Fibroblast of villous mesenchyme (primary cell): Measurements from ENCODE around the gene BMERB1. TPM values are rescaled to one million over a fixed set of nuclear protein-coding genes. Genes with fewer than 3 reads are reported as not detected.
"Not testable (repeated sequence)": the region's sequence is repeated elsewhere in the genome, so short reads cannot be mapped to it uniquely, and the experiment has no call there.

ENCODE experiments used
- DNase-seq: peaks from one replicate; pipeline ENCODE4 v3.0.0-alpha.2; 2010; ENCODE audit warnings: low read depth
- H3K4me3 ChIP-seq: 2 replicates; pipeline ENCODE4 v1.5.1; 2011; ENCODE audit warnings: low read depth, mild to moderate bottlenecking, low read length
- CTCF ChIP-seq: IDR thresholded peaks from 2 replicates; pipeline ENCODE4 v1.5.1; 2012; ENCODE audit warnings: low read depth, mild to moderate bottlenecking, low read length; ENCODE audit not compliant: insufficient read depth
- total RNA-seq: library from RNA; depleted of rRNA; stranded (reverse); fragments of >200 nt; gene quantifications from 2 replicates; pipeline ENCODE4 v1.2.3, GENCODE V29; 2012

The BMERB1 gene
- total RNA-seq, 1 donor, result 44.0 TPM

- no peak for TF ChIP-seq CTCF
- peak; percentile 45 for DNase-seq
Measured at GRCh38 chr16:15564604-15565339, 130.4 kb downstream of the BMERB1 start.

GRCh38 chr16:15566095-15566494, 131.7 kb downstream of the BMERB1 start:
- DNase-seq, result no peak
- TF ChIP-seq CTCF, result no peak
- H3K4me3 ChIP-seq, result no peak overlapping the region

More at GRCh38 chr16:15564604-15565339, 130.4 kb downstream of the BMERB1 start:
- no peak overlapping the region for H3K4me3 ChIP-seq

- H3K4me3 ChIP-seq, result no peak overlapping the region
- TF ChIP-seq CTCF, result no peak
- DNase-seq, result no peak
Measured at GRCh38 chr16:15567823-15568222, 133.4 kb downstream of the BMERB1 start.

GRCh38 chr16:15570666-15571065, 136.3 kb downstream of the BMERB1 start:
- H3K4me3 ChIP-seq, DNase-seq: not testable (repeated sequence)

GRCh38 chr16:15571557-15571956, 137.2 kb downstream of the BMERB1 start:
- no peak for TF ChIP-seq CTCF
- H3K4me3 ChIP-seq, result no peak overlapping the region
- no peak for DNase-seq

- no peak for TF ChIP-seq CTCF
- peak; percentile 90 for DNase-seq
- H3K4me3 ChIP-seq, result no peak overlapping the region
Measured at GRCh38 chr16:15572329-15573001, 138.1 kb downstream of the BMERB1 start.

GRCh38 chr16:15573274-15573895, 139.0 kb downstream of the BMERB1 start:
- no peak overlapping the region for H3K4me3 ChIP-seq
- no peak for DNase-seq
- TF ChIP-seq CTCF, result no peak

GRCh38 chr16:15573896-15574613, 139.7 kb downstream of the BMERB1 start:
- not testable (repeated sequence) for DNase-seq, H3K4me3 ChIP-seq
